T follicular helper cell (primary cell): ENCODE measurements around the gene SLC16A7.

Experiments
- DNase-seq: peaks from one replicate; pipeline ENCODE4 v3.0.0-alpha.2; 2020; ENCODE audit warnings: low read depth

The SLC16A7 gene

DNA sequence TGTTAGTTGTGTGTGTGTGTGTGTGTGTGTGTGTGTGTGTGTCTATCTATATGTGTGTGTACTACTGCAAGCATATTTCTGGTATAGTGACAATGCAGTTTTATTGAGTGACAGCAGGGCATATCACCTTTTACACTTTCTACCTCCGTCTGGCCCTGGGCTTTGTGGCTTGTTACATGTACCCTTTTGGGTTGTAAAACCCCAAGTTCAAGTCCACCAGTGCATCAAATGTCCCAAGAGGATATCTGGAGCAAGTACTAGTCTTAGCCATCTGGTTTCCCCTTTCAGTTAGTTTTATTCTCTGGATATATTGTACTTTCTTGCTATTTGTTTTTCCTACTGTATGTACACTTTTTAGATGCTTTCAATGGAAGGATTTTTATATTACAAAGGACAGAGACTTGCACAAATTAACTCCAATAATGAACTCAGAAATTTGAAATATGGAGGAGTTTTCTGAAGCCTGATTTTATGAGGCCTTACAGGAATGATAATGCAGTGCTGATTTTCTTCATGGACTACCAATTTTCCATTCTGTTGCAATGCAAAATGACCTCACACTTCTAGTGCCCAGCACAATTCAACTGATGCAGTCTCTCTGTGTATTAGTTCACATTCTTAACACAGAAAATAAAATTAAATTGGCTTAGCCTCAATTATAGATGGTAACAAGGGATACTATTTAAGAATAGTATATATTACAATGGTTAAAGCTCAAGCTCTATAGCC, 29.1 kb downstream of the SLC16A7 start:
- no peak for DNase-seq

- no peak for DNase-seq
Measured at GRCh38 chr12:59626382-59626781, 30.6 kb downstream of the SLC16A7 start.

- DNase-seq, result no peak
Measured at GRCh38 chr12:59627582-59627981, 31.8 kb downstream of the SLC16A7 start.

DNA sequence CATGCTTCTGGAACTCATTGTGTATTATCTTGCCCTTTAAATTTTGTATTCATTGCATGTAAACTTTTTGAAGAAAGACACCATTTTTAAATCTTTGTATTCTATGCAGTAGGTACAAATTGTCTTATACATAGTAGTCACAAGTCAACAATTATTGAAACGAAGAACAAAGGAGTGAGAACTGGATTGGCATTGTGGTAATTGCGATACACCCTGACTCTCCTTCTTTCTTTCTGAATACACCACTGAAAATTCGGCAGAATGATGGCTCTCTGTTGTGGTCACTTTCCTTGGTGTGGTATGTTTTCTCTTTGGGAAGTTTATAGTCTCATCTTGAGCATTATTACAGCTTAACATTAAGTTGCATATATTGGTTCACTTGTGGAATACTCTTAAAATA, 34.1 kb downstream of the SLC16A7 start:
- DNase-seq, result no peak

DNA sequence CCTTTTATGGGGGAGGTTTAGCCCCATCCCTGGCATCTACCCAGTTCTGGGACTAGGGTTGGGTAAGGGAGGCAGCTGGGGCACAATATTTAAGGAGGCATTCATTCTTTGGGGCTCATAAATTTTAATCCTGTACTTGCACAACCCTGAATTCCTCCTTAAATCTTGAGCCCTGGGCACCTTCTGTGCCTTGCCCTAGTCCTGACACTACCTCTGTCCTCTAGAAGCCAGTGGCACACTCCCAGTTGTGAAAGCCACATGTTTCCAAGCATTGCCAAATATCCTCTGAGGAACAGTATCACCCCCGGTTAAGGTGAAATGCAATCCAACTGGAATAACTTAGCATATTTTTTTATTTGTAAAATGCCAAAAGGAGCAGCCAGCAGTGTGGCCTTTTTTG, 36.6 kb downstream of the SLC16A7 start:
- no peak for DNase-seq

GRCh38 chr12:59634254-59634653, 38.4 kb downstream of the SLC16A7 start:
- DNase-seq, result no peak

- DNase-seq, result no peak
Measured at GRCh38 chr12:59636945-59637691, 41.3 kb downstream of the SLC16A7 start.

GRCh38 chr12:59637692-59638070, 41.9 kb downstream of the SLC16A7 start:
- DNase-seq, result no peak

- DNase-seq, result no peak
Measured at GRCh38 chr12:59643550-59643949, 47.7 kb downstream of the SLC16A7 start.

- DNase-seq, result no peak
Measured at GRCh38 chr12:59645242-59645641, 49.4 kb downstream of the SLC16A7 start.

DNA sequence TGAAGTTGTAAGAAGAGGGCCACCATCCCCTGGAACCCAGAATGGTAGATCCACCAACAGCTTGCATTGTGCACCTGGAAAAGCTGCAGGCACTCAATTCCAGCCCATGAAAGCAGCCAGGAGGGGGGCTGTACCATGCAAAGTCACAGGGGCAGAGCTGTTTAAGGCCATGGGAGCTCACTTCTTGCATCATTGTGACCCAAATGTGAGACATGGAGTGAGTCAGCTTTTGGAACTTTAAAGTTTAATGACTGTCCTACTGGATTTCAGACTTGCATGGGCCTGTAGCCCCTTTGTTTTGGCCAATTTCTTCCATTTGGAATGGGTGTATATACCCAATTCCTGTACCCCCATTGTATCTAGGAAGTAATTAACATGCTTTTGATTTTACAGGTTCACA, 50.8 kb downstream of the SLC16A7 start:
- DNase-seq, result no peak

- no peak for DNase-seq
Measured at GRCh38 chr12:59649203-59649602, 53.4 kb downstream of the SLC16A7 start.

- no peak for DNase-seq
Measured at GRCh38 chr12:59650588-59651228, 54.9 kb downstream of the SLC16A7 start.

GRCh38 chr12:59651229-59651920, 55.5 kb downstream of the SLC16A7 start:
- no peak for DNase-seq

DNA sequence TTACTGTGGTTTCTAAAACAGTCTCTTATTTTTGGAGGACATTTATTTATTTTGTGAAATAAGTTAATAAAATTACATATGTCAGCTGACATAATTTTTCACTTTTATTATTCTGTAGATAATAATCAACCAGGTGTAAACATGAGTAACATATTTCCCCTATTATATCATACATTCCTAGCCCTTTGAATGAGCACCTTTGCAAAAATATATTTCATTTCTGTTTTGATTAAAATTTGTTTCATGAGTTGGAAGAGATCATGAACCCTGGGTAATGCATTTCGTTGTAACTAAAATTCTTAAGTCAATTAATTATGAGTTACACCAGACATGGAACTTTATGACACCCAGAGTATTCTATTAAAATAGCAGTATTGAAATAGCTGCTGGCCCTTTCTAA, 56.3 kb downstream of the SLC16A7 start:
- no peak for DNase-seq

- no peak for DNase-seq
Measured at GRCh38 chr12:59654061-59654460, 58.2 kb downstream of the SLC16A7 start.

DNA sequence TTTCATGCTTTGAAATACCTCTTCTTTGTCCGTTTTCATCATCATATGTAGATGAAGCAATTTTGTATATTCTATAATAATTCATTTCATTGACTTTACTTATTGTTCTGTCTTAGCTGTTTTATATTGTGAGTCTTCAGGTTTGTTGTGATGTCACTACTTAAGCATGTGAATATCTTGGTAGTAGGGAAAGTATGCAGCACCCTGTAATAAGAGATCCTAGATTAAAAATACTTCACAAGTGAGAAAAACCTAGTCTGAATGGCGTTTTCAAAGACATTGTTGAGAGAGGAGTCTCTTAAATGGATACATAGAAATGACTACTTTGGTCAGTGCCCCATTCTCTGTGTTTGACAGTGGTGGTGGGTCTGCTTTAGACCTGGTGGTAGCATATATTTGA, 61.4 kb downstream of the SLC16A7 start:
- no peak for DNase-seq

GRCh38 chr12:59657711-59658110, 61.9 kb downstream of the SLC16A7 start:
- DNase-seq, result no peak

DNA sequence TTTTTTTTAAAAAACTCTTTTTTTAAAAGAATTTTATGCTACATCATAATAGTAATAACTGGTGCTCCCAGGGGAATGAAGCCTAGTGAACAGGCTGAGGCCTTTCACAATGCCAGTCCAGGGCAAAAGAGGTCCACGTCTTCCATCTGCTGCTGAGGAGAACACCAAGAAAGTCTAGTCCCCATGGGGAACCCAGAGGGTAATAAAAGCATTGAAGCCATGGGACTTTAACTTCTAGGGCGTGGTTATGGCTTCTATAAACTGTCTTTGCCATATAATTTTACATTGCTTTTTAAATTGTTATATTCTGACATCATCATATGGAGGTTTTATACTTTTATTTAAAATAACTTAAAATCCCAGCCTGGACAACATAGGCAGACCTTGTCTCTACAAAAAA, 64.3 kb downstream of the SLC16A7 start:
- DNase-seq, result no peak

GRCh38 chr12:59660921-59661597, 65.2 kb downstream of the SLC16A7 start:
- DNase-seq, result no peak

DNA sequence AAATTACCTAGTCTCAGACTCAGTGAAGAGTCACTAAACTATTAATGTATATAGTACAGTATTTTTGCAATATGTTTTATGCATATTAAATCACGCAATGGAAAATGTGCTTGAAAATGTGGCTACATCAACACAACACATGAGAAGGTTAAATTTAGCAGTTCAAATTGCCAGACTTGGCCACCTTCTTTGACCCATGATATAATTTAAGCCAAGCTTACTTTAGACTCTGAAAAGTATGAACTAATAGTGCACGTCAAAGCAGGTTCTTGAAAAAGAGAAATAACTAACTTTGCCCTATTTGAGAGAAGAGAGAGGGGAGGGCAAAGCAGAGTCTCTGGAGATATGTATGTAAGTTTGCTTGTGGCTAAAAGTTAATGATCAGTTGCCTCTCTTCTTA, 68.7 kb downstream of the SLC16A7 start:
- DNase-seq, result no peak

DNA sequence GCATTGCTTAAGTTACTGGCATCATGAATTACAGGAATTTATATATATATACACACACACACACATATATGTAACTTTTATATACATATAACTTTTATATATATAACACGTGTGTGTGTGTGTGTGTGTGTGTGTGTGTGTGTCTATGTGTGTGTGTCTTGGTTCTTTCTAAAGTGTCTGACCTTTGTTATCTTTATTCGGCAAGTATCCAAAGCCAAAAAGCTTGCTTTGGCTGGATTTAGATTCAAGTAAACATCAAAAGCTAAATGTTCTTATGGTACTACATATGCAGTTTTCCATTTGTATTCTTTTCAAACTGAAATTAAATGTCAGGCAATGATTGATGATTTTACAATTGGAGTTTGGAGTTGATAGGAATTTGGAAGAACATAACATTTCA, 69.9 kb downstream of the SLC16A7 start:
- no peak for DNase-seq
